HG03064 (cell line): ENCODE measurements around the gene FXYD1.

Source experiments
- ATAC-seq: cut with Tn5 transposase; IDR thresholded peaks from one replicate; pipeline ENCODE4 v1.9.1; 2021; ENCODE audit warnings: low read depth; ENCODE audit not compliant: unreplicated experiment

FXYD1 gene

GRCh38 chr19:35179830-35180229 is 41.2 kb downstream of the FXYD1 start:
- no peak for ATAC-seq

DNA sequence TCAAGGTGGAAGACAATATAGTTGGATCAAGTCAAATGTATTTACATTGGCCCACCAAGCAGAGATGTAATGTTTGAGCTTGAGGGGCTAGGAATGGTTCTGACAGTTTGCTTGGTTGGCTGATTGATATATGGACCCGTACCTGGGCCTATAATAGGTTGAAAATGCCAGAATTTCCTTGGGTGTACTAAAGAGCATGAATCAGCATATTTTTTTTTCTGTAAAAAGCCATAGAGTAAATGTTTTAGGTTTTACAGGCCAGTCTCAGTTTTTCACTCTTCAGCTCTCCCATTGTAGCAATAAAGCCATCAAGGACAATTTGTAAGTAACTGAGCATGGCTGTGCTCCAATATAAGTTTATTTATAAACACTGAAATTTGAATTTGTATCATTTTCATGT is 42.8 kb downstream of the FXYD1 start:
- no peak for ATAC-seq

- ATAC-seq: no peak
Observed at GRCh38 chr19:35184267-35184666, 45.6 kb downstream of the FXYD1 start.

DNA sequence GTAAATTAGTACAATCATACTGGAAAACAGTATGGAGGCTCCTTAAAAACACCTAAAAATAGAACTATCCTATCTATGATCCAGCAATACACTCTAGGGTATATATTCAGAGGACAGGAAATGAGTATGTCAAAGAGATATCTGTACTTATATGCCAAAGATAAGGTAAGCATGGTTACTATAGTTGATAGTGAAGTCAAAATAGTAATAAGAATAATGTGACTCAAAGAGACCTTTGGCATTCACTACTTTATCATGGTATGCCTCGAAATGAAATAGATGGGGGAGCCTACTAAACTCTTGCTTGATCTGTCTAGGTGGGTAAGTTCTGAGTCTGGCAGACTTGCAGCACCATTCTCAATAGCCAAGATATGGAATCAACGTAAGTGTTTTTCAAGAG is 46.3 kb downstream of the FXYD1 start:
- ATAC-seq: no peak
